ENCODE measurements around the gene ARRB1. TPM values are rescaled to one million over a fixed set of nuclear protein-coding genes. Genes with fewer than 3 reads are reported as not detected.

Gene ARRB1
- total and polyA plus RNA-seq, 2 donors from 2014 or later: 17.6 to 53.8 TPM

GRCh38 chr11:75319035-75319877 lies 32.2 kb downstream of the ARRB1 start:
- FAIRE-seq (no peak), DNase-seq (peak in 1 of 5 donors; percentile 70)
- H3K27me3 ChIP-seq (ENCODE audit: control insufficient read depth, insufficient read depth, low read length): no peaks in the 10 kb centered on the region
- H3K9ac ChIP-seq (ENCODE audit: low read length in 3 of 3): peak overlapping the region in 1 of 3 donors; percentile 22
- intact Hi-C loops (cut with DNase I): no loop called here
- H3K36me3 ChIP-seq (ENCODE audit: control insufficient read depth in 2 of 3, insufficient read depth in 3 of 3, low read length in 3 of 3): no peaks in the 10 kb centered on the region
- H3K4me3 ChIP-seq (ENCODE audit: low read length in 3 of 3): no peak overlapping the region
- H3K4me1 ChIP-seq (ENCODE audit: control insufficient read depth in 2 of 3, insufficient read depth in 2 of 3, low read depth in 1 of 3, low read length in 3 of 3): peaks cover 0 to 25% (median 0%) of the 10 kb centered on the region in 3 donors
- peak overlapping the region; percentile 33 to 47 for H3K27ac ChIP-seq (ENCODE audit: low read depth in 2 of 2, low read length in 2 of 2)
- H3K9me3 ChIP-seq (ENCODE audit: control insufficient read depth in 2 of 3, insufficient read depth in 1 of 3, low read length in 3 of 3): no peaks in the 10 kb centered on the region
- TF ChIP-seq CTCF (IDR thresholded peaks at IDR 0.05; ENCODE audit: borderline replicate concordance, extremely low read depth, insufficient read depth): no peak

GRCh38 chr11:75317446-75318122 lies 33.9 kb downstream of the ARRB1 start:
- intact Hi-C loops (cut with DNase I): no loop called here
- FAIRE-seq: no peak
- Histone ChIP-seq H3K9ac (ENCODE audit: low read length in 3 of 3) (no peak overlapping the region), H3K9me3 (ENCODE audit: control insufficient read depth in 2 of 3, insufficient read depth in 1 of 3, low read length in 3 of 3) (no peaks in the 10 kb centered on the region), H3K36me3 (ENCODE audit: control insufficient read depth in 2 of 3, insufficient read depth in 3 of 3, low read length in 3 of 3) (no peaks in the 10 kb centered on the region), H3K4me1 (ENCODE audit: control insufficient read depth in 2 of 3, insufficient read depth in 2 of 3, low read depth in 1 of 3, low read length in 3 of 3) (peaks cover 3 to 35% (median 15%) of the 10 kb centered on the region in 3 donors), H3K4me3 (ENCODE audit: low read length in 3 of 3) (no peak overlapping the region), H3K27me3 (ENCODE audit: control insufficient read depth, insufficient read depth, low read length) (no peaks in the 10 kb centered on the region), H3K27ac (ENCODE audit: low read depth in 2 of 2, low read length in 2 of 2) (peak overlapping the region in 1 of 2 donors; percentile 13)
- peak in 1 of 5 donors; percentile 59 for DNase-seq
- no peak for TF ChIP-seq CTCF (IDR thresholded peaks at IDR 0.05; ENCODE audit: borderline replicate concordance, extremely low read depth, insufficient read depth)

- Histone ChIP-seq H3K4me1 (ENCODE audit: control insufficient read depth in 2 of 3, insufficient read depth in 2 of 3, low read depth in 1 of 3, low read length in 3 of 3) (peaks cover 3 to 33% (median 25%) of the 10 kb centered on the region in 3 donors), H3K9ac (ENCODE audit: low read length in 3 of 3) (no peak overlapping the region), H3K27ac (ENCODE audit: low read depth in 2 of 2, low read length in 2 of 2) (peak overlapping the region; percentile 9 to 13), H3K27me3 (ENCODE audit: control insufficient read depth, insufficient read depth, low read length) (no peaks in the 10 kb centered on the region), H3K4me3 (ENCODE audit: low read length in 3 of 3) (no peak overlapping the region), H3K36me3 (ENCODE audit: control insufficient read depth in 2 of 3, insufficient read depth in 3 of 3, low read length in 3 of 3) (no peaks in the 10 kb centered on the region), H3K9me3 (ENCODE audit: control insufficient read depth in 2 of 3, insufficient read depth in 1 of 3, low read length in 3 of 3) (no peaks in the 10 kb centered on the region)
- DNase-seq (peak in 1 of 5 donors; percentile 20), FAIRE-seq (no peak)
- intact Hi-C loops (cut with DNase I): no loop called here
- TF ChIP-seq CTCF (IDR thresholded peaks at IDR 0.05; ENCODE audit: borderline replicate concordance, extremely low read depth, insufficient read depth): no peak
Observed at GRCh38 chr11:75315439-75315805, 36.0 kb downstream of the ARRB1 start.
